Measurements from ENCODE around the gene SNTB2. TPM values are rescaled to one million over a fixed set of nuclear protein-coding genes. Genes with fewer than 3 reads are reported as not detected.
"Not testable (repeated sequence)": the region's sequence is repeated elsewhere in the genome, so short reads cannot be mapped to it uniquely, and the experiment has no call there.

SNTB2 gene
- total RNA-seq, 1 experiment from 2014 or later: 50.6 TPM

- CTCF ChIA-PET: interaction anchor here (0.6 kb wide), 1 partner anchor 60 kb away, joined by 3 read pairs; no protein-coding TSS in a partner anchor
Observed at GRCh38 chr16:69244336-69244735, 57.4 kb downstream of the SNTB2 start.

DNA sequence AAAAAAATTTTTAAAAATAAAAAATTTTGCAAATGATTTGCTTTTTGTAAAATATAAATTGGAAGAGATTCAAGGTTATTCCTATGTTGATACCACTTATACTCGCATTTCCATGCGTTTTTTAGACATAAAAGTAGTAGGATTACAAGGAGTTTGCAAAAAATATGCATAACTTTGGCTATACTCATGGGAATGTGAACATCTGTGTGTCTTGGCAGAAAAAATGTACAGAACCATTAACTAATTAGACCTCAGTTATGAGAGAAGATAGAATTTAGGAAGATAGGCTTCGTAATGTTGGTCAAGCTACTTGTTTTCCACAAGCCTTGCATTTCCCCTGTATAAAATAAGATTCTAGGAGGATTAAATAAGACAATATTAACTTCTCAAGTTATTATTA is 63.1 kb downstream of the SNTB2 start:
- no peaks in the 10 kb centered on the region for H3K4me1 ChIP-seq
- Mint-ChIP-seq H3K4me3 (ENCODE audit: unreplicated experiment) (no peak overlapping the region), H3K27ac (ENCODE audit: unreplicated experiment) (no peak overlapping the region), H3K9me3 (ENCODE audit: unreplicated experiment) (no peaks in the 10 kb centered on the region), H3K36me3 (ENCODE audit: insufficient read depth, unreplicated experiment) (peaks cover 56% of the 10 kb centered on the region), H3K27me3 (ENCODE audit: insufficient read depth, unreplicated experiment) (no peaks in the 10 kb centered on the region), H3K4me1 (ENCODE audit: low read depth, unreplicated experiment) (peaks cover 10% of the 10 kb centered on the region)
- no peak for DNase-seq
- no peaks in the 10 kb centered on the region for H3K9me3 ChIP-seq
- BruUV-seq (replicated peaks): no TSS peak
- intact Hi-C loops (cut with micrococcal nuclease; ENCODE audit: unreplicated experiment): no loop called here
- no peak overlapping the region for H3K4me3 ChIP-seq (ENCODE audit: low read depth, low read length)
- POLR2A ChIA-PET: interaction anchor here (0.7 kb wide), 1 partner anchor 10 kb away, joined by 3 read pairs; no protein-coding TSS in a partner anchor
- peaks cover 1% of the 10 kb centered on the region for H3K36me3 ChIP-seq (ENCODE audit: control insufficient read depth, insufficient read depth, low read length)
- TF ChIP-seq, protein P1, sequence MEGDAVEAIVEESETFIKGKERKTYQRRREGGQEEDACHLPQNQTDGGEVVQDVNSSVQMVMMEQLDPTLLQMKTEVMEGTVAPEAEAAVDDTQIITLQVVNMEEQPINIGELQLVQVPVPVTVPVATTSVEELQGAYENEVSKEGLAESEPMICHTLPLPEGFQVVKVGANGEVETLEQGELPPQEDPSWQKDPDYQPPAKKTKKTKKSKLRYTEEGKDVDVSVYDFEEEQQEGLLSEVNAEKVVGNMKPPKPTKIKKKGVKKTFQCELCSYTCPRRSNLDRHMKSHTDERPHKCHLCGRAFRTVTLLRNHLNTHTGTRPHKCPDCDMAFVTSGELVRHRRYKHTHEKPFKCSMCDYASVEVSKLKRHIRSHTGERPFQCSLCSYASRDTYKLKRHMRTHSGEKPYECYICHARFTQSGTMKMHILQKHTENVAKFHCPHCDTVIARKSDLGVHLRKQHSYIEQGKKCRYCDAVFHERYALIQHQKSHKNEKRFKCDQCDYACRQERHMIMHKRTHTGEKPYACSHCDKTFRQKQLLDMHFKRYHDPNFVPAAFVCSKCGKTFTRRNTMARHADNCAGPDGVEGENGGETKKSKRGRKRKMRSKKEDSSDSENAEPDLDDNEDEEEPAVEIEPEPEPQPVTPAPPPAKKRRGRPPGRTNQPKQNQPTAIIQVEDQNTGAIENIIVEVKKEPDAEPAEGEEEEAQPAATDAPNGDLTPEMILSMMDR (IDR thresholded peaks at IDR 0.05; ENCODE audit: insufficient read depth in 1 of 2, low read depth in 1 of 2, low read length in 1 of 2, severe bottlenecking in 1 of 2, unreplicated experiment in 1 of 2): no peak
- no peaks in the 10 kb centered on the region for H3K27me3 ChIP-seq (replicated peaks; ENCODE audit: control insufficient read depth, insufficient read depth, low read length)
- CTCF ChIA-PET: no interaction called here

More at GRCh38 chr16:69244336-69244735, 57.4 kb downstream of the SNTB2 start:
- Mint-ChIP-seq H3K9me3 (ENCODE audit: unreplicated experiment) (no peaks in the 10 kb centered on the region), H3K36me3 (ENCODE audit: insufficient read depth, unreplicated experiment) (peaks cover 32% of the 10 kb centered on the region), H3K27ac (ENCODE audit: unreplicated experiment) (no peak overlapping the region), H3K27me3 (ENCODE audit: insufficient read depth, unreplicated experiment) (no peaks in the 10 kb centered on the region), H3K4me1 (ENCODE audit: low read depth, unreplicated experiment) (no peaks in the 10 kb centered on the region), H3K4me3 (ENCODE audit: unreplicated experiment) (no peak overlapping the region)
- Histone ChIP-seq H3K4me1 (no peaks in the 10 kb centered on the region), H3K27me3 (replicated peaks; ENCODE audit: control insufficient read depth, insufficient read depth, low read length) (no peaks in the 10 kb centered on the region), H3K4me3 (ENCODE audit: low read depth, low read length) (no peak overlapping the region), H3K9me3 (no peaks in the 10 kb centered on the region), H3K36me3 (ENCODE audit: control insufficient read depth, insufficient read depth, low read length) (peaks cover 1% of the 10 kb centered on the region)
- BruUV-seq (replicated peaks): no TSS peak
- TF ChIP-seq, protein P1 (IDR thresholded peaks at IDR 0.05; ENCODE audit: insufficient read depth in 1 of 2, low read depth in 1 of 2, low read length in 1 of 2, severe bottlenecking in 1 of 2, unreplicated experiment in 1 of 2): no peak
- DNase-seq: no peak
- POLR2A ChIA-PET: no interaction called here
- intact Hi-C loops (cut with micrococcal nuclease; ENCODE audit: unreplicated experiment): no loop called here

- CTCF ChIA-PET: no interaction called here
- Mint-ChIP-seq H3K4me3 (ENCODE audit: unreplicated experiment) (no peak overlapping the region), H3K9me3 (ENCODE audit: unreplicated experiment) (no peaks in the 10 kb centered on the region), H3K4me1 (ENCODE audit: low read depth, unreplicated experiment) (peaks cover 10% of the 10 kb centered on the region), H3K27me3 (ENCODE audit: insufficient read depth, unreplicated experiment) (no peaks in the 10 kb centered on the region), H3K36me3 (ENCODE audit: insufficient read depth, unreplicated experiment) (peaks cover 43% of the 10 kb centered on the region), H3K27ac (ENCODE audit: unreplicated experiment) (peak overlapping the region; percentile 35)
- H3K4me1 ChIP-seq: no peaks in the 10 kb centered on the region
- DNase-seq: no peak
- no peaks in the 10 kb centered on the region for H3K9me3 ChIP-seq
- no TSS peak for BruUV-seq (replicated peaks)
- H3K27me3 ChIP-seq (replicated peaks; ENCODE audit: control insufficient read depth, insufficient read depth, low read length): no peaks in the 10 kb centered on the region
- intact Hi-C loops (cut with micrococcal nuclease; ENCODE audit: unreplicated experiment): no loop called here
- H3K4me3 ChIP-seq (ENCODE audit: low read depth, low read length): no peak overlapping the region
- H3K36me3 ChIP-seq (ENCODE audit: control insufficient read depth, insufficient read depth, low read length): no peaks in the 10 kb centered on the region
- POLR2A ChIA-PET: no interaction called here
- TF ChIP-seq, protein P1 (IDR thresholded peaks at IDR 0.05; ENCODE audit: insufficient read depth in 1 of 2, low read depth in 1 of 2, low read length in 1 of 2, severe bottlenecking in 1 of 2, unreplicated experiment in 1 of 2): no peak
Observed at GRCh38 chr16:69253870-69254341, 66.9 kb downstream of the SNTB2 start.

- DNase-seq; H3K4me1 Mint-ChIP-seq (ENCODE audit: low read depth, unreplicated experiment); H3K36me3 ChIP-seq (ENCODE audit: control insufficient read depth, insufficient read depth, low read length); intact Hi-C loops (cut with micrococcal nuclease; ENCODE audit: unreplicated experiment); H3K9me3 Mint-ChIP-seq (ENCODE audit: unreplicated experiment); BruUV-seq (replicated peaks); H3K27me3 ChIP-seq (replicated peaks; ENCODE audit: control insufficient read depth, insufficient read depth, low read length); H3K9me3 ChIP-seq; H3K4me3 ChIP-seq (ENCODE audit: low read depth, low read length); H3K4me1 ChIP-seq; H3K27ac Mint-ChIP-seq (ENCODE audit: unreplicated experiment); H3K4me3 Mint-ChIP-seq (ENCODE audit: unreplicated experiment); POLR2A ChIA-PET; H3K27me3 Mint-ChIP-seq (ENCODE audit: insufficient read depth, unreplicated experiment): not testable (repeated sequence)
- CTCF ChIA-PET: interaction anchor here (0.6 kb wide), 1 partner anchor 31 kb away, joined by 4 read pairs; no protein-coding TSS in a partner anchor
- H3K36me3 Mint-ChIP-seq (ENCODE audit: insufficient read depth, unreplicated experiment): peaks cover 53% of the 10 kb centered on the region
Observed at GRCh38 chr16:69259428-69259764, 72.4 kb downstream of the SNTB2 start.
